GM12878 (cell line): ENCODE results near the gene CCDC70. TPM values are rescaled to one million over a fixed set of nuclear protein-coding genes. Genes with fewer than 3 reads are reported as not detected.

Source experiments
- ATAC-seq: fragments of 200-7000 bp; cut with Tn5 transposase; 3 replicates; pipeline ENCODE4 v1.9.1; 2020; ENCODE audit warnings: mild to moderate bottlenecking, moderate library complexity
- BruUV-seq: library from RNA; stranded (reverse); fragments of 400-500 nt; replicated peaks from 2 replicates; lab custom pipeline; 2021; lab: Mats Ljungman, UMichigan
- CTCF ChIA-PET: fragments of 300-600 bp; sonication (Branson Sonifier 250); formaldehyde crosslinking; extraction: SDS; loops from one replicate; lab custom pipeline; 2021; ENCODE audit warnings: inconsistent platforms; lab: Yijun Ruan, JAX
- POLR2A ChIA-PET: fragments of 350-600 bp; formaldehyde crosslinking; extraction: SDS; loops from one replicate; lab custom pipeline; 2021; ENCODE audit warnings: inconsistent platforms; lab: Charles Lee
- RAD21 ChIA-PET: fragments of 300-600 bp; sonication (Branson Sonifier 250); formaldehyde crosslinking; loops from one replicate; lab custom pipeline; 2023; ENCODE audit warnings: antibody characterized with exemption; ENCODE audit not compliant: unreplicated experiment; lab: Charles Lee
- SMC1A ChIA-PET: fragments of 300-600 bp; sonication (Branson Sonifier 250); formaldehyde crosslinking; loops from one replicate; lab custom pipeline; 2023; ENCODE audit not compliant: unreplicated experiment, uncharacterized antibody; lab: Charles Lee
- DNase-seq: peaks from one replicate; pipeline ENCODE4 v3.0.0-alpha.2; 2011; ENCODE audit warnings: low read depth, low spot score
- FAIRE-seq: peaks from 3 replicates; lab custom pipeline; 2011; peaks lifted over from hg19 to GRCh38; lab: Jason Lieb, UNC
- H2AFZ ChIP-seq: 2 replicates; pipeline ENCODE4 v1.6.0; 2011; ENCODE audit warnings: low read depth, low read length, control low read depth; ENCODE audit not compliant: control insufficient read depth
- H3K27ac ChIP-seq: 2 replicates; pipeline ENCODE4 v1.5.1; 2011; ENCODE audit warnings: control low read depth; ENCODE audit not compliant: control insufficient read depth, insufficient read depth
- H3K27me3 ChIP-seq, 2 experiments: replicated peaks in 1 of 2; 2 replicates each; pipeline versions ENCODE4 v1.6.0 to v1.6.1; 2011; ENCODE audit warnings: low read length in 1 of 2; ENCODE audit not compliant: control insufficient read depth in 2 of 2, insufficient read depth in 2 of 2
- H3K36me3 ChIP-seq, 2 experiments: 2 replicates each; pipeline ENCODE4 v1.5.1; 2011; ENCODE audit warnings: low read length in 1 of 2; ENCODE audit not compliant: control insufficient read depth in 2 of 2, insufficient read depth in 2 of 2
- H3K4me1 ChIP-seq: 2 replicates; pipeline ENCODE4 v1.6.1; 2011; ENCODE audit warnings: mild to moderate bottlenecking, low read length, moderate library complexity, mixed read lengths; ENCODE audit not compliant: control insufficient read depth, insufficient read depth
- H3K4me2 ChIP-seq: 2 replicates; pipeline ENCODE4 v1.6.0; 2011; ENCODE audit warnings: control low read depth; ENCODE audit not compliant: control insufficient read depth, insufficient read depth
- H3K4me3 ChIP-seq: fragments of 200-600 bp; sonication (generic); 2 replicates; pipeline ENCODE4 v1.5.1; 2016
- H3K79me2 ChIP-seq: 2 replicates; pipeline ENCODE4 v1.6.0; 2011; ENCODE audit warnings: low read length; ENCODE audit not compliant: control insufficient read depth, insufficient read depth
- H3K9ac ChIP-seq: 2 replicates; pipeline ENCODE4 v1.8.0; 2011; ENCODE audit warnings: low read length, control low read depth, mixed read lengths; ENCODE audit not compliant: control insufficient read depth, insufficient read depth
- H3K9me3 ChIP-seq: replicated peaks from 3 replicates; pipeline ENCODE4 v1.5.1; 2011; ENCODE audit warnings: mild to moderate bottlenecking, low read length; ENCODE audit not compliant: control insufficient read depth, insufficient read depth
- H4K20me1 ChIP-seq: 2 replicates; pipeline ENCODE4 v1.6.0; 2011; ENCODE audit not compliant: control insufficient read depth, insufficient read depth
- E4F1 ChIP-seq: fragments of 450-650 bp; IDR thresholded peaks from 2 replicates; pipeline ENCODE4 v1.6.1; 2018; ENCODE audit warnings: borderline replicate concordance, mild to moderate bottlenecking; ENCODE audit not compliant: partially characterized antibody
- ETV6 ChIP-seq, 2 experiments: fragments of 450-650 bp in 1 of 2; IDR thresholded peaks in 1 of 2; conservative IDR thresholded peaks in 1 of 2; 2 replicates each; pipeline ENCODE4 v1.6.1; 2014; ENCODE audit warnings: antibody characterized with exemption in 1 of 2, borderline replicate concordance in 1 of 2, low read depth in 1 of 2, mild to moderate bottlenecking in 1 of 2, moderate library complexity in 1 of 2
- IRF5 ChIP-seq: fragments of 450-650 bp; IDR thresholded peaks from 2 replicates; pipeline ENCODE4 v1.6.1; 2017; ENCODE audit warnings: borderline replicate concordance
- NKRF ChIP-seq: fragments of 450-650 bp; conservative IDR thresholded peaks from 2 replicates; pipeline ENCODE4 v1.6.1; 2017; ENCODE audit warnings: mild to moderate bottlenecking, moderate library complexity
- PRDM15 ChIP-seq: fragments of 450-650 bp; formaldehyde crosslinking; IDR thresholded peaks from 2 replicates; pipeline ENCODE4 v1.4.0; 2020; ENCODE audit warnings: mild to moderate bottlenecking, moderate library complexity
- RBBP5 ChIP-seq: fragments of 200-600 bp; sonication (generic); conservative IDR thresholded peaks from 2 replicates; pipeline ENCODE4 v1.6.1; 2016
- SIX5 ChIP-seq: IDR thresholded peaks from 2 replicates; pipeline ENCODE4 v1.6.1; 2011; ENCODE audit warnings: mild to moderate bottlenecking, low read depth, low read length, moderate library complexity; ENCODE audit not compliant: severe bottlenecking
- STAT1 ChIP-seq: fragments of 450-650 bp; conservative IDR thresholded peaks from 2 replicates; pipeline ENCODE4 v1.6.1; 2014; ENCODE audit warnings: antibody characterized with exemption, mild to moderate bottlenecking
- ZBTB4 ChIP-seq: fragments of 450-650 bp; formaldehyde crosslinking; IDR thresholded peaks from 2 replicates; pipeline ENCODE4 v1.4.0; 2022; ENCODE audit warnings: mild to moderate bottlenecking, moderate library complexity
- WGBS: methylation state at CpG from one replicate; pipeline ENCODE4 v1.1.6; 2016; ENCODE audit warnings: low lambda C conversion rate; ENCODE audit not compliant: insufficient replicate concordance, insufficient coverage; ENCODE audit errors: missing lambda C conversion rate; 5-methylcytosine and 5-hydroxymethylcytosine counted together
- in situ Hi-C: fragments of 300-500 bp; cut with MboI; formaldehyde crosslinking; loops from 9 replicates; pipeline ENCODE4 v1.14.3; 2018; ENCODE audit warnings: mixed read lengths
- intact Hi-C: fragments of 100-400 bp; cut with micrococcal nuclease; formaldehyde crosslinking; loops from one replicate; pipeline ENCODE4 v1.14.2; 2022; ENCODE audit not compliant: unreplicated experiment
- polyA plus RNA-seq, 11 experiments: library from polyadenylated mRNA; depleted of rRNA in 4 of 11; unstranded in 6 of 11; stranded (reverse) in 5 of 11; fragments of >200 nt; fragmentation: Nextera tagmentation in 4 of 11; fragmentation: Illumina TruSeq in 1 of 11; extraction: Ambion mirVana in 4 of 11; extraction: Trizol in 1 of 11; gene quantifications; 1 replicate in 1 of 11; 2 replicates in 10 of 11; pipeline versions ENCODE4 v1.2.1 to v1.2.3, GENCODE V29; 2011 to 2016; ENCODE audit warnings: inconsistent platforms in 2 of 11, missing spikeins in 2 of 11, low read depth in 1 of 11
- total RNA-seq, 4 experiments: library from RNA; depleted of rRNA in 3 of 4; stranded (reverse); fragments of >200 nt in 3 of 4; fragmentation: Illumina TruSeq in 1 of 4; extraction: Trizol in 1 of 4; gene quantifications; 2 replicates each; pipeline versions ENCODE4 v1.2.1 to v1.2.3, GENCODE V29; 2013 to 2021

The CCDC70 gene
- total and polyA plus RNA-seq, 10 of the 15 experiments (the other 5 are each of a cell fraction or from before 2014, with no cell fraction given) = not detected

- 20% methylated on average over 6 of the region's 6 CpGs for WGBS
- ATAC-seq (no peak), FAIRE-seq (no peak), DNase-seq (no peak)
- H3K4me3 ChIP-seq = no peak overlapping the region
- SMC1A ChIA-PET = interaction anchor here (1.3 kb wide), 1 partner anchor 12 kb away, joined by 4 read pairs; no protein-coding TSS in a partner anchor
- BruUV-seq = no TSS peak
- no peaks in the 10 kb centered on the region for H3K36me3 ChIP-seq
- no peak overlapping the region for H3K27ac ChIP-seq
- POLR2A ChIA-PET = no interaction called here
- no peaks in the 10 kb centered on the region for H3K9me3 ChIP-seq
- H3K27me3 ChIP-seq = peaks cover 0 to 3% of the 10 kb centered on the region in 2 experiments; a peak in 2 of 4 replicates
- RAD21 ChIA-PET = interaction anchor here (1.2 kb wide), 1 partner anchor 26 kb away, joined by 3 read pairs; no protein-coding TSS in a partner anchor
- in situ Hi-C loops = no loop called here
- H3K4me1 ChIP-seq = no peaks in the 10 kb centered on the region
- no peak overlapping the region for H3K4me2 ChIP-seq
- intact Hi-C loops = no loop called here
- H3K9ac ChIP-seq = no peak overlapping the region
- H3K79me2 ChIP-seq = no peaks in the 10 kb centered on the region
- H2AFZ ChIP-seq = no peak overlapping the region
- CTCF ChIA-PET = interaction anchor here (0.9 to 1.0 kb wide), 2 partner anchors 26 to 171 kb away, joined by 3 to 4 read pairs; partner anchors contain the start of gene ALG11
- no peaks in the 10 kb centered on the region for H4K20me1 ChIP-seq
- no peak for TF ChIP-seq STAT1
- no peak for TF ChIP-seq PRDM15 (CRISPR knock-in tag)
- TF ChIP-seq IRF5 = no peak
- TF ChIP-seq ETV6 (conservative IDR thresholded peaks at IDR 0.05 in 1 of 2, IDR thresholded peaks at IDR 0.05 in 1 of 2; ENCODE audit: borderline replicate concordance in 1 of 2, low read depth in 1 of 2) = no peak
- TF ChIP-seq SIX5 = no peak
- no peak for TF ChIP-seq ZBTB4 (CRISPR knock-in tag)
- no peak for TF ChIP-seq NKRF
- TF ChIP-seq RBBP5 = no peak
- TF ChIP-seq E4F1 = no peak
These were observed 20.0 kb upstream of the CCDC70 start for GRCh38 chr13:51841732-51842131.
